Superior temporal gyrus (tissue), 1 donor: ENCODE results near the gene NDEL1.
A peak's percentile ranks its signal among the peaks of the same experiment; 100 is the strongest.
"Not testable (repeated sequence)": the region's sequence is repeated elsewhere in the genome, so short reads cannot be mapped to it uniquely, and the experiment has no call there.

Experiments used
- DNase-seq: peaks from one replicate; pipeline ENCODE4 v3.0.0-alpha.2; 2016; ENCODE audit errors: extremely low spot score

The NDEL1 gene, protein sequence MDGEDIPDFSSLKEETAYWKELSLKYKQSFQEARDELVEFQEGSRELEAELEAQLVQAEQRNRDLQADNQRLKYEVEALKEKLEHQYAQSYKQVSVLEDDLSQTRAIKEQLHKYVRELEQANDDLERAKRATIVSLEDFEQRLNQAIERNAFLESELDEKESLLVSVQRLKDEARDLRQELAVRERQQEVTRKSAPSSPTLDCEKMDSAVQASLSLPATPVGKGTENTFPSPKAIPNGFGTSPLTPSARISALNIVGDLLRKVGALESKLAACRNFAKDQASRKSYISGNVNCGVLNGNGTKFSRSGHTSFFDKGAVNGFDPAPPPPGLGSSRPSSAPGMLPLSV

DNA sequence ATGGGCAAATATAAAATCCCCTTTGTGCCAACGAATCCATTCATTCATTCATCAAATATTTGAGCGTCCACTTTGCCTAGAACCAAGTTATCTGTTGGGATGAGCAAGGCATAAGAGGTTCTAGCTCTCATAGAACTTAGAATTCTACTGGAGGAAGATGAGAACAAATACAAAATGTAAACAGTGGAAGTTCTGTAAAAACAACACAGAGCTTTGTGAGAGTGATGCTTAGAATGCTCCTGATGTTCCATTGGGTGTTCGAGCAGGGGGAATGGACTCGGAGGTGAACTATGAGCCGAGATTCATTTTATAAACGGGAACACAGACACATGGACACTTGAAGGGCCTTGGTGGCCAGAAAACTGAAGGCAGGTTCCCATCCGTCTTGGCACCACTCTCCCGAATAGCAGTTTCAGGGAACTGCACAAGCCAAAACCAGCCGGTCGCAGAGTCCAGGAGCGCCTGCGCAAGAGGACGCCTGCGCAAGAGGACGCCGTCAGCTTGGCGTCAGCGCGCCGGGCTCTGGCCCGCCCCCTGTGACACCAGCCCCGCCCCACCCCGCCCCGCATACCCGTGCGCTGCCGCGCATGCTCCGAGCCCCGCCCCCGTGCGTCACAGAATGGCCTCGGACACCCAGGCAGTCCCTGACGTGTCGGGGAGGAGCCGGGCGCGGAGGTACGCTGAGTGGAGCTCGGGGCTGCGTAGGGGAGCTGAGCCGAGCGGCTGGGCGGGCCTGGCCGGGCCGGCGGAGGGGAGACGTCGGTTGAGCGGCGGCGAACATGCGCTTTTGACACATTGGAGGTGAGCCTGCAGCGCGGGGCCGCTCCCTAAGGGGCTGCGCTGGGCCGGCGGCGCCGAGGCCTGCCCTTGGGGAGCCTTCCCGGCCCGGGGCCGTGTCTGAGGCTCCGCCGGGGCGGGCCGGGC lies at the start of gene NDEL1:
NDEL1 (plus strand) TSS at position 640 of the 924 bp plus-strand sequence. CDS start 8,388 bp downstream, outside the sequence.
- DNase-seq, result peak; percentile 95

DNA sequence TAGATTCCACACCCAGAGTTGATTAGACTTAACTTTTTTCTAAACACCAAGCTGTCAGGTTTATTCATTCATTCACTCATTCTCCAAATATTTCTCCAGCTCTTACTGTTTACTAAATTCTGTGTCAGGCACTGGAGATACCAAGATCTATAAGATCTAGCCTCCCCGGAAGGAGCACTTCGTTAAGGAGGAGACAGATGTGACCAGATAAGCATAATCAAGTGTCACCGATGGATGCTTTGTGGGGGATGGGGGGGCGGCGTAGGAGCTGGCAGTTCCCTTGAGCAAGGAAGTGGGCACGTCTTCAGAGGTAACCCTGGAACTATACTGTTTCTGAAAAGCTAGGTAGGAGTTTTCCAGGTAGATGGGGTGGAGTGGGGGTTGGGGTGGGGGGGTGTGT lies 48.8 kb upstream of the NDEL1 start:
- no peak for DNase-seq

DNA sequence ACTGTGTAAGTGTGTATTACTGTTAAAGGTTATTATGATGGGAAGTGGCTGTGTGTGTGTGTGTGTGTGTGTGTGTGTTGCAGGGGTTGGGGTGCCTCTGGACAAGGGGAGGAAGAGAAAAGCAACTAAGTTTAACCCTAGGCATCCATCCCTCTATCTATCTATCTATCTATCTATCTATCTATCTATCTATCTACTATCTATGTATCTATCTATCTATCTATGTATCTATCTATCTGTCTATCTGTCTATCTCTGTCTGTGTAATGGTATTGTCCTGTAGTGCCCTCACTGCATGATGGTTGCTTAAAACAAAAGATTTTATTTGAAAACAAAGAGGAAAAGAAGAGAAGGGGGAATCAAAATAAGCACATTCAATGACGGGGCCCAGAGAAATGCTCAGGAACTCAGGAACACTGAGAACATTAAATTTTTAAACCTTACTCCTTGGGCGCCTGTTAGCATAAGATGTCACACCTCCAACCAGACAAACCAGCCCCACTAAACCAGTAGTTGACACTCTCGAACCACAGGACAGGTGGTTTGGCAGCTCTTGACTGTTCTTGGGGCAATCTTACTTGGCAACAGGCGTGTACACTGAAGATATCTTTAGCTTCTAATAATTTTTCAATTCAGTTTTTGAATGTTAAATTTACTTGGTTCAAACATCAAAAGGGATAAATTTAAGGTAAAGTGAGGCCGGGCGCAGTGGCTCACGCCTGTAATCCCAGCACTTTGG lies 47.6 kb upstream of the NDEL1 start:
- DNase-seq, result no peak

DNA sequence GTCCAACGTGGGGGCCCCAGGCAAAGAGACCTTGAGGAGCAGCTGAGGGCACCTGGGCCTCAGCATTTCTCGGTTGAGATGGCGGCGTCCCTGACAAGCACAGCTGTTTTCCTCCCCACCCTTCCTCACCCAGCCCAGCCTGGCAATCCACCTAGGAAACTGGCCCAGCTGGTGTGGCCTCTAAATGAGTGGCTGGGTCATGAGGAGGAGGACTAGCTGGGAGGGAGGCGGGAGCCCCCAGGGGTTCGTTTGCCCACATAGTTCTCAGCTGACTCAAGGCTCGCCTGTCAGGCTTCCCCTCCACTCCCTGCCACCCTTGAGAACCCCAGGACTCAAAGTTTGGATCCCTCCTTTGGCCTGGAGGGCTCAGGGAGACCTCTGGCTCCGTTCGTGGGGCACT lies 44.0 kb upstream of the NDEL1 start:
- no peak for DNase-seq

DNA sequence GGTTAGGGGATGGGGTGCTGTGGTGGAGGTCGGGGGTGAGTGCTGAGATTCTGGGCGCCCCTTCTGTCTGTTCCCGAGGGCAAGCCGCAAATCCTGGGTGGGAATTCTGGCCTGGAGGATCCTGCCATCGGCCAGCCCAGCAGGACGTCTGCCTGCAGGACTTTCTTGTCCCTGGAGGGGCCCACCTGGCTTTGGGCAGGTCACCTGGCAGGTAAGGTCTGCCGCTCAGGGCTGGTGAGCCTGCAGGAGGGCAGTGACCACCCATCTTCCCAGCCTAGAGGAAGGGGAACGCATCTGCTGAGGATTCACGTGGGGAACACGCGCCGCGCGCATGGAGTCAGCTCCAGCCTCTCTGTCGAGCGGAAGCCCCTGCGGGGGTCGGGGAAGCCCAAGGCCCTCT lies 43.4 kb upstream of the NDEL1 start:
- no peak for DNase-seq

DNA sequence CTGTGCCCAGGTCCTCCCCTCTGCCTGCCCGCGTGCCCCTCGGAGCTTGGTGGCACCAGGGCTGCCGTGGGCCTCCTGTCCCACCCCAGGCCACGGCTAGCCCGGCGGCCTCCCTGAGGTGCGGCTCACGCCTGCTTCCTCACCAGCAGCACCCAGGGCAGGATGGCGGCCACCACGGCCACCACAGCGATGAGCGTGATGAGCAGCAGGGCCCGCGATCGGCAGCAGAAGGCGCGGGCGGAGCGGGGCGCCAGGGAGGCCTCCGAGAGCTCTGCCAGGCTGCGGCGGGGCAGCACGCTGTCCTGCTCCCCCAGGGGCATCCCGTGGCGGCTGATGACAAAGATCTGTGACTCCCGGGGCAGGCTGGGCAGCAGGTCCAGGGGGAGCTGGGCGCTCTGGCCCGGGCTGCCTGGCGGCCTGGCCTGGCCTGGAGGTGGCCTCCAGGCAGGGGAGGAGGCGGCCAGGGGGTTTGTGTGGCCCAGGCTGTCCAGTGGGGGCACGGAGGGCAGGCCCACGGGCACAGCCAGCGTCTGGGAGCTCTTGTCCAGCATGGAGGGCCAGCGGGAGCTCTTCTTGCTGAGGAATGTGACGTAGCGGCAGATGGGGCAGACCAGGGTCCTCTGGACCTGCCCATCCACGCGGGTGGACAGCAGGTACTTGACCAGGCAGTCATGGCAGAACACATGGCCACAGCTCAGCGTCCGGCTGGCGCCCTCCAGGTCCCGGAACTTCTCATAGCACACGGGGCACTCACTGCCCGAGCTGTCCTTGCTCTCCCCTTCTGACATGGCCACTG lies 42.8 kb upstream of the NDEL1 start:
- no peak for DNase-seq

DNA sequence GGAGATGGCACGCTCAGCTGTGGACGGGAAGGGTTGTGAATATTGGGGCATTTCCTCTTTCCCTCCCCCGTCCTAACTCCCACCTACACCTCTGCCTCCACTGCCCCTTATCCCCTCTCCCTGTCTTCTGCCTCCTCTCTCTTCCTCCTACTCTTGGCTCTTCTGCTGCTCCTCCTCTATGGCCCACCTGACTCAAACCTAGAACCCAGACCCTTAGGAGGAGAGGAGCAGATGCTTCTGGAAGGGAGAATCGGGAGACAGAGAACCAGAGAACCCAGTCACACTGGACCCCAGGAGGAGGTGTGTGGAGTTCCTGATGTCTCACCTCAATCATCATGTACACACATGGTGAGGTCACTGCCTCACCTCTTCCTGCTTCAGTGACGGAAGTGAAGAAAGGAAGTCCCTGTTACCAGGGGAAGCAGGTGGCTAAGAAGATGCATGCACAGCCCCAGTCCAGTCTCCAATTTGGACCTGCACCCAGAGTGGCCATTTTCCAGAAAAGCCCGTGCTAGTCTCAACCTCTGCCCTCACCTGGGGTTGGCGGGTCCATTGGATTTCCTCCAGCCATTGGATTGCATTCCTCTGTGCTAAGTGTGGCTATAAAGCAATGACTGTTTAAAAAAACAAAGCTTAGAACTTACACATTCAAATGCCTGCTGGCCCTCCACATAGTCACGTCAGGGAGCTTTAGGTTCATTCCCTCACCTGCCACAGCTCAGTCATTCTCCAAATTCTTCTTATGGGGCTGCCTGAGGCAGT lies 42.0 kb upstream of the NDEL1 start:
- DNase-seq, result no peak

DNA sequence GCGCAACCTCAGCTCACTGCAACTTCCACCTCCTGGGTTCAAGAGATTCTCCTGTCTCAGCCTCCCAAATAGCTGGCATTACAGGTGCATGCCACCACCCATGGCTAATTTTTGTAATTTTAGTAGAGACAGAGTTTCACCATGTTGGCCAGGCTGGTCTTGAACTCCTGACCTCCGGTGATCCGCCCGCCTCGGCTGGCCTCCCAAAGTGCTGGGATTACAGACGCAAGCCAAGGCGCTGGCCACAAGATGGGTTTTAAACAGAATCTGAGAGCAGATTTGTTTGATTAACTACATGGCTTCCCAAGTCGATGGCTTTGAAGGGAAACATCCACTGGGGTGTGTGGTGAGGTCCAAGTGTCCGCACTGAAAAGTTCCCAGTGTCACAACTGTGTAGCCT lies 41.2 kb upstream of the NDEL1 start:
- DNase-seq, result not testable (repeated sequence)

DNA sequence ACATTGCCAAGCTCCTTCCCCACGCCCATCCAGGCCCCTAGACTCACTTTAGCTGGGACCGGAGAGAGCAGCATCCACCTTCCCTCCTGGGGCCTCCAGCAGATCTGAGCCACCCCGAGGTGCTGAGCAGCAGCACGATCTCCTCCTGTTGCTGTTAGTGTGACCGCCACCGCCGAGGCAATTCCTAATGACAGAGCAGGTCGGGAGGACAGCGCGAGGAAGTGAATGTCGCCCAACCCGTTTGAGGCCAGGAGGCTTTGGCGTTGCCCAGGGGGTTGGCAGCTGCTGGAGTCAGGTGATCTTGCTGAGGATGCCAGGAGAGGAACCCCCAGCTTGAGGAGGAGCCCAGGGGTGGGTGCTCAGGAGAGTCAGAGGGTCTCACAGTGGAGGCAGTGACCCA lies 38.0 kb upstream of the NDEL1 start, which contains the start of gene RNF222:
RNF222 (minus strand) TSS at position 192 of the 400 bp plus-strand sequence. CDS start 4,366 bp downstream, outside the sequence.
- no peak for DNase-seq

DNA sequence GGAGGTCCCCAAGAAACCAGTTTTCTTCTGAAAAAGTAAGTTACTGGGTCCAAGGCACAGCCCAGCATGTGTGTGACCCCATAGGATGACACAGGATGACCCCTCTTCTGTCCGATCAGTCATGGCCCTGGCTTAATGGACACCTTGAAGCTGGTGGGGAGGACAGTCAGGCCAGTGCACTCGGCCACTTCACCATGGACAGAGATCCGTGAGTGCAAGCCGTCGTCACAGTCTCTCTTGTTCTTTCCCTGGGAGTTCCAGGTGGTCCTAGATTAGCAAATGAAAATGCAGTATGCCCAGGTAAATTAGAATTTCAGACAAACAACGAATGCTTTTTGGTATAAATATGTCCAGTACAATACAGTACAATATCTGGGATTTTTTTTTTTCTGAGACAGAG lies 36.7 kb upstream of the NDEL1 start:
- DNase-seq, result no peak

DNA sequence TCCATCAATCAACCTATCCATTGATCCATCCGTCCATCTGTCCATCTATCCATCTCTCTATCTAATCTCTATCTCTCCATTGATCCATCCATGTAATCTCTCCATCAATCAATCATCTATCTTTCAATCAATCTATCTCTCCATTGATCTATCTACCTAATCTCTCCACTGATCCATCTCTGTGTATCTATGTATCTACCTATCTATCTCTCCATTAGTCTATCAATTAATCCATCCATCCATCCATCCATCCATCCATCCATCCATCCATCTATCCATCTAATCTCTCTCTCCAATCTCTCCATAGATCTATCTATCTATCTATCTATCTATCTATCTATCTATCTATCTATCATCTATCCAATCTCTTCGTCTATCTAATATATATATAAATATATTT lies 34.6 kb upstream of the NDEL1 start:
- no peak for DNase-seq

DNA sequence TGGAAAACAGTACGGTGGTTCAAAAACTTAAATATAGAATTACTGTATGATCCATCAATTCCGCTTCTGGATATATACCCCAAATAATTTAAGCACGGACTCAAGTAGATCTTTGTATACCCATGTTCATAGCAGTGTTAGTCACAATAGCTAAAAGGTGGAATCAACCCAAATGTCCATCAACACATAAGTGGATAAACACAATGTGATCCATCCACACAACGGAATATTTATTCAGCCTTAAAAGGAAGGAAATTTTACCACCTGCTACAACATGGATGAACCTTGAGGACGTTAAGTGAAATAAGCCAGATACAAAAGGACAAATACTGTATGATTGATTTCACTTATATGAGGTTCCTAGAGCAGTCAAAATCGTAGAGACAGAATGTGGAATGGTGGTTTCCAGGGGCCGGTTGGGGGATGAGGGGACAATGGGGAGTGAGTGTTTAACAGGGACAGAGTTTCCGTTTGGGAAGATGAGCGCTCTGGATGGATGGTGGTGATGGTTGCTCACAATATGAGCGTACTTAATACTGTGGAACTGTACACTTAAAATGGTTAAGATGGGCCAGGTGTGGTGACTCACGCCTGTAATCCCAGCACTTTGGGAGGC lies 32.7 kb upstream of the NDEL1 start:
- DNase-seq, result no peak

DNA sequence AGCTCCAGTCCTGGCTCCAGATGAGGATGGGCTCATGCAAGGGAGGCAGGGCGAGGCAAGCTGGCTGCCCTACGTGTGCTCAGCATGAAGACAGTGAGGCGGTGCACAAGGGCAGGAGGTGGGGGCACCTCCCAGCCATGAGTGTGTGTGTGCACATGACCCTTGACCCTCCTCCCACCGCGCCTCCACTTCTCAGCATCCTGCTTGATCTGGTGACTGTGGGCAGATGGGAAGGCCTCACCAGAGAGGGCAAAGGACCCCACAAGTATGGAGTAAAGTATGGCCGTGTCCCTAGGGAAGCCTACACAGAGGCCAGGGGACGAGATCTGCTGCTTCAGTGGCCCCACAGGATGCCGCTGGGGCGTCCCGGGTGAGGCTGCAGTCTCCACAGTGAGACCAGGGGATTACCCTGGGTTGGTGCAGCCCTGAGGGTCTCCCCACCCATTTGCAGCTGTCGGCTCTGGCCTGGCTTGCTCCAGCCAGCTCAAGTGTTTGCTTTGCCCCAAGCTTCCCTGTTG lies 30.1 kb upstream of the NDEL1 start:
- DNase-seq, result no peak

DNA sequence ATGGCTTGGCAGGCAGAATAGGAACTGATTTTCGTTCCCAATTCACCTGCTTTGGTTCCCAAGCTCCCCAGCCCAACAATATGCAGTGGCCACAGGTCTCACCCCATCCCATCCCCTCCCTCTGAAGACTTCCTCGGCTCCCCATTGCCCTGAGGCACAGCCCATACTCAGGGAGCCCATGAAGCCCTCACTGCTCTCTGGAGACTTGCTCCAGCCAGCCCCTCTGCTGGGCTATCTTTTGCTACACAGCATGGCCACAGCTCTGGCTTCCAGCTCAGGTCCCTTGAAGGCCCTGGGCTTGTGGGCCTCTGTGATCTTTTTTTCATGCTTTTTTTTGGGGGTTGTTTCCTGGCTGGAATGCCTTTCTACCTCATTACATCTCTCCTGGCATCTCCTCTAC lies 29.5 kb upstream of the NDEL1 start:
- no peak for DNase-seq

DNA sequence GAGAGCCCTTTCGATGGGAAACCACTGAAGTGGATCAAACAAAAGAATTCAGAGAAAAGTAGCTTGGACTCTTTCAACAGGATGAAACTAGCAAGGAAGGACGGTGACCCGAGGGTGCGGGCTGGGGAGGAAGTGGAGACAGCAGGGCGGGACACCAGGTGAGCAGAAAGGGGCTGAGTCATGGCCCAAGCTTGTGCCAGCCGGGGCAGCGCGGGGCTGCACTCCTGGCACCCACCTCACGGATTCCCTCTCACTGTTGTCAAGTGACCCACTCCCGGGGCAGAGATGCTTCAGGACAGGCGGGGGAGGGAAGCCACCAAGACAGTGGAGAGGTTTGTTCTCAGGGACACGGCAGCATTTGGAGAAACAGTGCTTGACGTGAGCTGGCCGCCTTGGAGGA lies 27.3 kb upstream of the NDEL1 start:
- no peak for DNase-seq

DNA sequence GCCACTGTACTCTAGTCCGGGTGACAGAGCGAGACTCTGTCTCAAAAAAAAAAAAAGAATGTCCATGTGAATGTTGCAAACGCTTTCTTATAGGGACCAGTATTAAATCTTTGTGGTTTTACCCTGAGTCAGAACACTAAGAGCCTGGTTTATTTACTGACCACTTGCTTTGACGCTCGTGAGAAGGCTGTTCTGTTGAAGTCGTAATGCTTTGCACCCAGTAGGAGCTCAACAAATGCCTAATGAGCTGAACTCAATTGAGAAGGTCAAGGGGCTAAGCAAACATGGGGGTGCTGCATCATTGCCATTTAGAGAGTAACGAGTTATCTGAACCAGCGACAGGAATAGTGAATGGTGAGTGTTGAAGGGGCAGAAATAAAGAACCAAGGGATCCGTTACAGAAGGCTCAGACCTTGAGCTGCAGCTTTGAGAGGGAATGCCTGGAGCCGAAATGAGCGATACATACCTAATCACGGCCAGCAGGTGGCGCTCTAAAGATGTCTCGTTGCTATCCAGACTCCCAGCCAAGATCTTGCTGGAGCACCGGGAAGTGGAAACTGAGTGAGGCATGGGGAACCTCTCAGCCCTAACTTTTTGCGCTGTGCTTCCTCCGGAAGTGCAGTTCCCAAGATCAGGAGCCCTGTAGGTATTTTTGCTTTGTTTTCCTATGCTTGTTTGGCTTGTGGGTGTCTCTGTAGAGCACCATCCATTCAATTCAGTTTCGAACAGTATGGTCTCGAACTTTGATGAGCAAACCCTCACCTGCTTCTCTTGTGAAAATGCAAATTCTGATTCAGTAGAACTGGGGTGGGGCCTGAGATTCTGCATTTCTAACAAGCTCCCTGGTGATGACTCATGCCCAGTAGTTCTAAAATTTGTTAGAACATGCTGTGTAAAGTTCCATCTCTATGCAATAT lies 25.5 kb upstream of the NDEL1 start:
- DNase-seq, result peak; percentile 96

DNA sequence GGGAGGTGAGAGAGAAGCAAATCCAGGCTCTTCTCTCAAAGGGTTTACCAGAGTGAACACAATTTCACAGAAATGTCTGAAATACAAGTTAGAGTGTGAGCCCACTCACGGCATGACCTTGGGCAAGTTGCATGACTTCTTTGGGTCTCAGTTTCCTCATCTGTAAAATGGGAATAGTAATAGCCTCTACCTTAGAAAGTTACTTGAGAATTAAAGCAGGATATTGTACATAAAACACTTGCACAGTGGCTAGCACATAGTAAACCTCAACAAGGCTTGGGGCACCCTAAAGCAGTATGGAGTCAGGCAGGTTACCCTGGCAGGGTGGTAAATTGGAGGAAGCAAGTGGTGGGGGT lies 24.8 kb upstream of the NDEL1 start:
- no peak for DNase-seq

DNA sequence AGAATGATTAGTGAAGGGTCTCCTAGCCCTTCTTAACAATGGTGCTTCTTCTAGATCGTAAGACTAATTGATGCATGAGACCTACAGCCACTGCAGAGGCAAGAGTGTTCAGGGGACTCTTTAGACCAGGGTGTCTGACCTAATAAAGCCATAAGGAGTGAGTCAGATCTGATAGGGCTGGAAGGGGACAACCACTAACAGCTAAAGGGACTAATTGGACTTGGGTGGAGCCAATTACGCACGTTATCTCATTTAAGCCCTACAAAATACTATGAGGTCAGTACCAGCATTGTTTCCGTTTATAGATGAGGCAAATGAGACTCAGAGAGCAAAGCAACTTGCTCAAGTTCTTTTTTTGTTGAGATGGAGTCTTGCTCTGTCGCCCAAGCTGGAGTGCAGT lies 23.6 kb upstream of the NDEL1 start:
- DNase-seq, result no peak

DNA sequence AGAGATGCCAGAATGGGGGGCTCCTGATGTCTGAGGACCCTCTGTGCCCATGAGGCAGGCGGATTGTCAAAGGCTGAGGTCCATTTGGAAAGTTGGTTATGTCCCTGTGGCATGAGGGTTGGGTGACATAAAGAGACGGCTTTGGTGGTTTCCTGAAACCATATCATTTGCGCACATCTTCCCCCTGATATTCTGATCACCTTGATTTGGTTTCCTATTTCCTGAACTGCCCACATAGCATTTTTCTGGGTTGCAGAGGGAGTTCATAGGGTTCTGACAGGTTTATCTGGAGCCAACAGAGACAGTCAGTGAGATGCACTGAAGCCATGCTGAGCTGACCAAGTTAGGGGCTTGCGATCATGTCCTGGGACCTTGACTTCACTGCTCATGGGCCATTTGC lies 22.4 kb upstream of the NDEL1 start:
- DNase-seq, result no peak
